Islet precursor cell (in vitro differentiated cells): ENCODE data around the gene GPR132.
"Not testable (repeated sequence)": the region's sequence is repeated elsewhere in the genome, so short reads cannot be mapped to it uniquely, and the experiment has no call there.

Source experiments
- DNase-seq: peaks from one replicate; pipeline ENCODE4 v3.0.0-alpha.2; 2018

GPR132 gene

DNA sequence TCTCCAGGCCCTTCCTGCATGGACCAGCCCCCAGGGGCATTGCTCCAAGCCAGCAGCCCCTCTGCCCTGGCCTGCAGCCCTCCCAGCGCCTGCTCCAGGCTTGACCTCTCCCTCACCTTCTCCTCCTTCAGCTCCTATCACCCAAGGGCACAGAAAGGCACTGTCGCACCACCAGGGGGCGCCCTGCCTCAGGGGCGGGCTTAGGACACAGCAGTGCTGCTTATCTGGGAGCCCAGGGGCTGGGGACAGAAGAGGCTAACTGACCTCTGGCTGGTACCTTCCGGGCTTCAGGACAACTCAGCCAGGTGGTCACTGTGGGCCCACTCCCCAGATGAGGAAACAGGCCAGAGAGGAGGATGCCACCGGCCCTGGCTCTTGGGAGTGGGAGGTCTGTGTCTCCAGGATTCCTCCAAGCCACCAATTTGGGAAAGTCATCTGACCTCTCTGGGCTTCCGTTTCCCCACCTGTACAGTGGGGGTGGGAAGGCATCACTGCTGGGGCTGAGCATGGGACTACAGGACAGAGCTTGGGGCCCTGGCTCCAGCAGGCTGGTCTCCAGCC is 25.3 kb upstream of the GPR132 start:
- DNase-seq = peak; percentile 96

DNA sequence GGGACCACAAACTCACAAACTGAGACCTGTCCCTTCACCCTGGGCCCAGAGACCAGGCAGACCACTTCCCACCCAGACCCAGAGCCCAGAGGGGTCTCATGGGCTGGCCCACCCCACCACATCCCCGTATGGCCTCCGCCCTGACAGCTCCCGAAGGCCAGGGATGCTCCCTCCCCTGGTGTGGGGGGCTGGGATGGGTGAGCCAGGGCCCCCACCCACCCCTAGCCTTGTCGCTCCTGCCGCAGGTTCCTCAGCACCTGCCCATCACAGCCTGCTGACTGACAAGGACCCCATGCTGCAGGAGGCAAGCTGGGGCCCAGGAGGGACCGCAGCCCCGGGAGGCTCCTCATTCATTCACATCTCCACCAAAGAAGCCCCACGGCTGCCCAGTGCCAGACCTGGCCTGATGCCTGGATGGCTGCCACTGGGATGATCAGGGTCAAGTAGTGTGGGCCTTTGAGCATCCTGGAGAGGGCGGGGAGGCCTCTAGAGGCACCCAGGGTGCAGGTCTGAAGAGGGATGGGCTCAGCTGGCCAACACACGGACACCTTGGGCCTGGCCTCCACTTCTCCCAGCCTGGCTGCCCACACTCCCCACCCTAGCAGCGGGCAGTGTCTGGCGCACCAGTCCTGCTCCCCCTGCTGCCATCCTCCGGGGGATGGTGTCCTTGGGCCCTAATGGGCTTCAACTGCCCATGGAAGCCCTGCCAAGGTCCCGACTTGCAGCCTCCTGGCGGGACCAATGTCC is 24.7 kb upstream of the GPR132 start:
- no peak for DNase-seq

DNA sequence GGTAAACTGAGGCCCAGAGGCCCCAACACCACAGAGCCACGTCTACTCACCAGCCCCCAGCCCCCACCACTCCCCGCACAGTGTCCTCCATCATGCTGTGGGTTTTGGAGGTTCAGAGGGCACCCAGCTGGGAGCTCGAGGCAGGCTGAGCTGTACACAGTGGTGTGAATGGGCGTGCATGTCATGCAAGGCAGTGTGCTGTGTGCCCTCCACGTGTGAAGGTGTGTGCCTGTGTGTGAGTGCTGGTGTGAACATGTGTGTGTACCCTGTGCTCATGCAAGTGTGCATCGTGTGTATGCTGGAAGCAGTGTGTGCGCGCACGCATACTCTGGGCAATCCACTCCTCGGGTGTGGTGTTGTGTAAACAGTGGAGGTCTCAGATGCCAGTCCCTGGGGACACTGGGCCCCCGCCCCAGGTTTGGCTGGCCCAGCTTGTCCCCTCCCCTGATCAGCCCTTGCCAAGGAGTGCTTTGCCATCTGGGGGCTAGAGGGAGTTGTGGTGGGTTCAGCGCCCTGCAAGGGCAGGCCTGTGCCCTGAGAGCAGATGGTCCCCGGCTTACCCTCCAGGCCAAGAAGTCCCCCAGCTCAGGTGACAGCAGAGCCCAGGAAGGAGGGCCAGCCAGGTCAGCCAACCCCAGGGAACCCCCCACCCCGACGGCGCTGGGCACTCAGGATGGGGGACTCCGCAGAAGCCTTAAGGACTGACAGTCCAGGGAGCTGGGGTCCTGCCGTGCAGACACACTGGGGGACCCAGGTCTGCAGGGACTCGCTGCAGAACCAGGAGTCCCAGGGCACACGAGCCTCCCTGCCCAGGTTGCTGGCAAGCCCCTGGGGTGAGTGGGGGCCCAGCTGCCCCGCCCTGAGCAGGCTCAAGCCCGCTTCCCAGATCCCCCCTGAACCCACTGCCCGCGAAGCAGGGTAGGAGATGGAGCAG is 23.8 kb upstream of the GPR132 start:
- DNase-seq = no peak

DNA sequence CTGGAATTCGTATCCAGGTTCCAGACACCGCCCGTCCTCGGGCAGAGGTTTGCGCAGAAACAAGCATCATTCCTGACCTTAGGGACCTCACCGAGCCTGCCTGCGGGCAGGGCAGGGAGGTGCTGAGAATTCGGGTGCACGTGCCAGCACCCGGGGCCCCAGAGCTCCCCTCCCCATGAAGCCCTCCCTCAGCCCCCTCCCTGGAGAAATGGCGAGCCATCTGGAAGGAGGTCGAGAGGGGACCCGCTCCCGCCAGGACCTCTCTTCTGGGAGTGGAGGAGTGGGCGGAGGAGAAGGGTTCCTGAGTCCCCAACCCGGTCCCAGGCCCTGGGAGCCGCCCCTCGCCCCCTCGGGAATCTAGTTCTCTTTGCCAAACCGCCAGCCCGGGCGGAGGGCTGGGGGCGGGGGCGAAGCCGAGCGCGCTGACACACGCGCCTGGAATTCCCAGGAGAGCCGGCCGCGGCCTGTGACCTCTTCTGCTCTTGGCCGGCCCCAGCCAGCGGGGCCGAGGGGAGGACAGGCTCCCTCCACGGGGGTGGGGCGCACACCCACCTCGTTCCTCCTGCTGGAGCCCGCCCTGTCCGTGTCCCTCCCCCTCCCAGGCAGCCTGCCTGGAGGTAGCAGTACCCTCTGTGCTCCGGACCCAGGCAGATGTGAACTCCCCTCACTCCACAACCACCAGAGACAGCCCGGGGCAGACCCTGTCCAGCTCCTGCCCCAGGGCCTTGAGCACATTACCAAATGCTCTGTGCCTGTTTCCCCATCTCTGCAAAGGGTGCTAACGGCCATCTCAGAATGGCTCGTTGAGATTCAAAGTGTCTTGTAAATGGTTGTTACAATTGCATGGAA is 23.0 kb upstream of the GPR132 start:
- peak; percentile 98 for DNase-seq

DNA sequence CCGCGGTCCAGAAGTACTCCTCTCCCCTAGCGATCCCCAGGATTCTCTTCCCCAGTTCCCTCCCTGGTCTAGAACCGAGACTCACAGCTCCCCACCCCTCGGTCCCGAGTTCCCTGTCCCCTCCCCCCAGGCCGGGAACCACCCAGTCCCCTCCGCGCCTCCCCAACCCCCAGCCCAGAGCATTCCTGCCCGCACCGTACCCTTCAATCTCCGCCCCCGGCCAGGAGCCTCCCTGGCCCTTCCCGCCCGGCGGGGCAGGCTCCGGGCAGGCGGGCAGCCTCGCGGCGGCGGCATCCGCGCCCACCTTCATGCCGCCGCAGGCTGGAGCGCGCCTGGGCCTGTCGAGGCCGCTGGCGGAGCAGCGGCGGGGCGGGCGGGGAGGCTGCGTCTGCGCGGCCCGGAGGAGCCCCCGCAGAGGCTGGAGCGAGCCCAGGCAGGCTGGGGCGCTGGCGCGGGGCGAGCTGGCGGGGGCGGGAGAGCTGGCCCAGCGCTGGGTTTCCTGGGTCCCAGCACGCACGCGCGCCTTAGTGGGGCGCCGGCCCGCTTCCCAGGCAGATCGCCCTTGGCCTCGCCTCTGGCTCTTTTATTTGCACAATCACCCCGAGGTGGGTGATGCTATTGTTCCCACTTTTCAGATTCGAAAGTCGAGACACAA is 22.2 kb upstream of the GPR132 start:
- peak; percentile 86 for DNase-seq

DNA sequence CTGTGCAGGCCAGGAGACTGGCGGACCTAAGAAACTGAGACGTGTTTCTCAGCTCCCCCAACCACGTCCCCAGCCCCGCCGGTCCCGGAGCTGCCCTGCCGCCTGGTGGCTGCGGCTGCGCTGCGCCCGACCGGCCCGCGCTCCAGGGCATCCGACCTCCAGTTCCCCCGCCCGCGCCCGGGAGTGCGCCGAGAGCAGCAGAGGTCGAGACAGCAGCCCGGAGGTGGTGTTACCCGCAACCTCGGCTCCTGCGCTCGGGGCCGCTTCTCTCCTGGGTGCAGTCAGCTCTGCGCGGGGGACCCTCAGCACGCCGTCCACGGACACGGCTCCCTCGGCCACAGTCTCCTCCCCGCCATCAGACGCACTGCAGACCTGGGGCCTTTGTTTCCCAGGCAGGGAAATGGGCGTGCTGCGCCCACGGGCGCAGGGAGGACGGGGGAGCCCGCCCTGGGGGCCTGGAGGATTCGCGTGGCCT is 21.6 kb upstream of the GPR132 start:
- DNase-seq = peak; percentile 97

DNA sequence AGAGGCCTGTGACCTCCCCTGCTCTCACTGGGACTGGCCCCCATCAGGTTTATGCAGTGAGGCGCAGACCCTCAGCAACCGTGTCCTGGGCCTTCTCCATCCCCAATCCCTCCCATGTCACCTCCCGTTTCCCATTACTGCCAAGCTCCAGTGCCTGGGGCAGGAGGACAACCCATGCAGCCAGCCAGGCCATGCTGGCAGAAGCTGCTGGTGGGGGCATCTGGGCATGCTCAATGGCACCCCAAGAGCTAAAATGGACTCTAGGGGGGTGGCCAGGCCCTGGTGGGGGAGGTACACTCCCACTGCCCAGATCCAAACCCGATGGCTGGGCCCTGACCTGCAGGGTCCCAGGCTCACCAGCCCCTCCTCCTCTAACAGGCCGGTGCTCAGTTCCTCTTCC is 20.5 kb upstream of the GPR132 start:
- DNase-seq = no peak

DNA sequence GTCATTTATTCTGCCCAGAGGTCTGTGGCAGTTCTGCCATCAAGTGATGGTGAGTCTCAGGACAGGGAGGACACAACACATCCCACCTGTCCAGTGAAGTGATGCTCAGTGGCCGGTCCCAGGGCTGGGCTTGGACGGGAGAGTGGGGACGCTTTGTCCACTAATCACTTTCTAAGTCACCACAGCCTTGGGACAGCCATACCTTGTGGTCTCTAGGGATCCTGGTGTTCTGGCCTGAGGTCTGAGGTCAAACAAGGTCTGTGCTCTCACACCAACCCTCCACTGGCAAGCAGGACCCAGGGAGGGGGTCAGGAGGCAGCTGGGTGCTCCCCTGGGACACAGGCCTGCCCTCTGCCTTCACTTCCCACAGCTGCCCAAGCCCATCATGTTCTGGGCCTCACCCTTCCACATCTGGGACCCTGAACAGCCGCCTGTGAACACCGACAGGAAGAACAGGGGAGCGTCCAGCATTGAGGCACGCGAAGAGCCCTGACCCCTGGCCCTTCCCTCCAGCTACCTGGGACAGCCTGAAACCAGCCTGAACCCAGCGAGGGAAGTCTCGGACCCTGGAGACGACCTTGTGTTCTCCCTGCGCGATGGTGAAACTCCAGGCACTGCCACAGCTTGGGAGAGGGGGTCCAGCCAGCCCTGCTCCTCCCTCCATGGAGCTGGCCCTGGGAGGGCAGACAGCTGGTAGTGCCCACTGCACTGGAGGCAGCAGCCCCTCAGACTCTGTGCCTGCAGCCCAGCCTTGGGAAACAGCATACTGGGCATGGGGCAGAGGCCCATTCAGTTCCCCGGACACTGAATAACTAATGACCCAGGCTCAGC is 19.7 kb upstream of the GPR132 start:
- no peak for DNase-seq

DNA sequence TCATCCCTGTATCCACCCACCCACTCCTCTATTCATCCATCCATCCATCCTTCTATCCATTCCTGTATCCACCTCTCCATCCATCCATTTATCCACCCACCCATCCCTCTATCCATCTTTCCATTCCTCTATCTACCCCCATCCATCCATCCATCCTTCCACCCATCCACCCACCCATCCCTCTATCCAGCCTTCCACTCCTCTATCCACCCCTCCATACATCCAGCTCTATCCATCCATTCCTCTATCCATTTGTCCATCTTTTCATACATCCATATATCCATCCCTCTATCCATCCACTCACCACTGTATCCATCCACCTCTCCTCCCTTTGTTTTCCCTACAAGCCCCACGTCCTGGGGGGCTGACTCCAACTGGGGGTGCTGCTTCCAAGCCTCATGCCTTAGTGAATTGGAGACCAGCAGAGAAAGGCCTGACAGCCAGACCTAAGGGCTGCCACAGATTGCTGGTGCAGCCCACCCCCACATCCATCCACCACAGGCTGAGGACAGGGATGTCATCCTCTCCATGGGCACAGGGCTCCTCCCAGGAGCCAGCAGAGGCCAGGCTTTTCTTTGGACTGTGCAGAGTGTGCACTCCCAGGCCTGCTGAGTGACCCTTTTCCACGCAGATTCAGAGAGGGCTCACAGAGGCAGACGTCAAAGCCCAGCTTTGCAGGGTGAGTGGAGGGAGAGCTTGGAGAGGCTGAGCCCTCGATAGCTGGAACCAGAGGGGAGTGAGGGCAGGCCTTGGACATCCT is 18.9 kb upstream of the GPR132 start:
- no peak for DNase-seq

DNA sequence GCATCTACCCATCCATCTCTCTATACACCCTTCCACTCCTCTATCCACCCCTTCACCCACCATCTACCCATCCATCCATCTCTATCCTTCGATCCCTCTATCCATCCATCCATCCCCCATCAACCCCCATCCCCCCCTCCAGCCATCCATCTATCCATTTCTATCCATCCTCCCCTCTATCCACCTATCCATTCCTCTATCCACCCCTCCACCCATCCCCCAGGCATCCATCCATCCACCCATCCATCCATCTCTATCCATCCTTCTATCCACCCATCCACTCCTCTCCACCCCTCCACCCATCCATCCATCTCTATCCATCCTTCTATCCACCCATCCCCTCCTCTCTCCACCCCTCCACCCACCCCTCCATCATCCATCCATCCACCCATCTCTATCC is 17.5 kb upstream of the GPR132 start:
- DNase-seq = no peak

DNA sequence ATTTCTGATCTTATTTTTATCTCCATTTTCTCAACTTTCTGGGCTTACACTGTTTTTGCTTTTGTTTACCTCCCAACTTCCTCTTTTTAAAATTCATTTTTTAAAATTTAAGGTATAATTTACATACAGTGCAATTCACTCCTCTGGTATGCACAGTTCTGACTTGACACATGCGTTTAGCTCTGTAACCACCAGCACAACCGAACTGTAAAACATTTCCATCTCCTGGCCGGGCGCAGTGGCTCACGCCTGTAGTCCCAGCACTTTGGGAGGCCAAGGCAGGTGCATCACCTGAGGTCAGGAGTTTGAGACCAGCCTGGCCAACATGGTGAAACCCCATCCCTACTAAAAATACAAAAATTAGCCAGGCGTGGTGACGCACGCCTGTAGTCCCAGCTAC is 16.2 kb upstream of the GPR132 start:
- not testable (repeated sequence) for DNase-seq

DNA sequence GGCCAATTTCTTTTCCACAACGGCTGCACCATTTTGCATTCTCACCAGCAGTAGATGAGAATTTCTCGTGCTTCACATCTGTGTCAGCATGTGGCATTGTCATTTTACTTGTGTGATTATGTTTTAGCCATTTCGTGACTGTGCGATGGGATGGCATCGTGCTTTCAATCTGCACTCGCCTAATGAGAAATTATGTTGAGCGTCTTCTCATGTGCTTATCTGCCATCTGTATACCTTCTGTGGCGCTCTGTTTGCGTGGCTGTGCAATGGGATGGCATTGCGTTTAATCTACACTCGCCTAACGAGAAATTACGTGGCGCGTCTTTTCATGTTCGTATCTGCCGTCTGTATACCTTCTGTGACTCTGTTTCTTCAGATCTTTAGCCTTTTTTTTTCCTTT is 14.9 kb upstream of the GPR132 start:
- no peak for DNase-seq

DNA sequence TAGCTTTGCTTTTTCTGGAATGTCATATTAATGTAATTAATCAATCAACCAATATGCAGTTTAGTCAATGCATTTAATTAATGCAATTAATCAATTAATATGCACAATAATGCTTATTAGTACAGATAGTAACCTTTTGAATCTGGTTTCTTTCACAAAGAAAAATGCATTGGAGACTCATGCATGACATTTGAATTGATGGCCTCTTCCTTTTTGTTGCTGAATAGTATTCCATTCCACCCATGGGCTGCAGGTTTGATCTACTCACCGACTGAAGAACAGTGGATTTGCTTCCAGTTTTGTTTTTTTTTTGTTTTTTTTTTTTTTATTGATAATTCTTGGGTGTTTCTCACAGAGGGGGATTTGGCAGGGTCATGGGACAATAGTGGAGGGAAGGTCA is 13.1 kb upstream of the GPR132 start:
- DNase-seq = no peak

DNA sequence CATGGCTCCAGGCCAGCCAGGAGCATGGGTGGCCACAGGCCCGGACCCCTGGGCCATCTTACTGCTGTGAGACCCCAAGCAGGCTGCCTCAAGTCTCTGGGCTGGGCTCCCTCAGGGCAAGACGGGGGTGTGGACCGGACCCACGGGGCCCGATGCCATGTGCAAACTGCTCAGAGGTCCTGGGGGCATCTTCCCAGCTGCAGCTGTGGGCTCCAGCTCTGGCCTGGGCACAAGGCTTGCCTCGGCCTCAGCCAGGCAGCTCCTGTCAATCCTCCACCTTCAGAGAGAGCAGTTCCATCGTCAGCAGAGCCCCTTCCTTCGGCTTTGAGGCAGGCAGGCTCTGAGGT is 12.4 kb upstream of the GPR132 start:
- DNase-seq = peak; percentile 56

DNA sequence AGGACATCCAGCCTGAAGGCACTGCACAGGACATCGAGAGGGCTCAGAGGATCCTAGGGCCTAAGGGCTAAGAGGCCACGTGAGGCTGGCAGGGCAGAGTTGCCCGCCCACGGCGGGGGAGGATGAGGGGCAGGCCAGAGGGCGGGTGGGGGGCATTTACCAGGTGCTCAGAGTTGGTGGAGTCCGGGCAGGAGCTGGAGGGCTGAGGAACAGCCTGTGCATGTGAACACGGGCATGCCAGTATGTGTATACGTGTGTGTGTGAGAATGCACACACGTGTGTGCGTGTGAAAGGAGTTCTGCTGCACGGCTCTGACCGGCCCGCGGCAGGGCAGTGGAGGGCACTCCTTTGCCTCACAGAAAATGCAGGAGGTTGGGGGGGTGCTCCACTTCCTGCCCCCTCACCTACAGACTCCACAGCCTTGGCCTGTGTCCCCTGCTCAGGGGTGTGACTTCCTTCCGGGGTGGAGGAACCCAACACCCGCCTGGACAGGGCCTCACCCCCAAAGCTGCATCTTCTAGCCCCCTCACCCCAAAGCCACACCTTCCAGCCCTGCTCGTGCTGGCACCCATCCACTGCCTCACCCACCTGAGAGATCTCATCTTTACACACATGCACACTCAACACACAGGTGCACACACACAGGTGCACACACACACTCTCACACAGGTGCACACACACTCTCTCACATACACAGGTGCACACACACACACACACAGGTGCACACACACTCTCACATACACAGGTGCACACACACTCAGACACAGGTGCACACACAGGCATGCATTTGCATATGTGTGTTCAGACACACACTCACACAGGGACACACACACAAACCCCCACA is 11.8 kb upstream of the GPR132 start:
- DNase-seq = no peak

DNA sequence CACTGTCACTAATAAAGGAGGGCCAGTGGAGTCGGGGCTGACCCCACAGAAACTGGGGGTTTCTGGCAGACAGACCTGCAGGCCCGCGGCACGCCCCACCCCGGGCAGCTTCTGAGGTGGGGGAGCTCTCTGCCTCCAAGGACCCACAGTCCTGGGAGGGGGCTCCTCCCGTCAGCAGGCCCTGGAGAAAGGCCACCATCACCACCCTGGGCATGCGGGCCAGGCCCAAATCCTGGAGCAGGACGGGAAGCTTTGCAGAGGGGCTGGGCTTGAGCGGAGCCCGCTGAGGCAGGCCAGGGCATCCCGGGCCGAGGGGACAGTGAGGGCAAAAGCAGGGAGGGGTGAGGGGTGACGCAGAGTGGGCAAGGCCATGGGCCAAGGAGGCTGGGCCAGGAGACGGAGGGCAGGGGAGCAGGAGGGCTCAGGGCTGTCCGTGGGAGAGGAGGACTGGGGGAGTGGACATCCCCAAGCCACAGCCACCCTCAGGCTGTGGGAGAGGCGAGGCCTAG is 11.1 kb upstream of the GPR132 start:
- DNase-seq = peak; percentile 52

DNA sequence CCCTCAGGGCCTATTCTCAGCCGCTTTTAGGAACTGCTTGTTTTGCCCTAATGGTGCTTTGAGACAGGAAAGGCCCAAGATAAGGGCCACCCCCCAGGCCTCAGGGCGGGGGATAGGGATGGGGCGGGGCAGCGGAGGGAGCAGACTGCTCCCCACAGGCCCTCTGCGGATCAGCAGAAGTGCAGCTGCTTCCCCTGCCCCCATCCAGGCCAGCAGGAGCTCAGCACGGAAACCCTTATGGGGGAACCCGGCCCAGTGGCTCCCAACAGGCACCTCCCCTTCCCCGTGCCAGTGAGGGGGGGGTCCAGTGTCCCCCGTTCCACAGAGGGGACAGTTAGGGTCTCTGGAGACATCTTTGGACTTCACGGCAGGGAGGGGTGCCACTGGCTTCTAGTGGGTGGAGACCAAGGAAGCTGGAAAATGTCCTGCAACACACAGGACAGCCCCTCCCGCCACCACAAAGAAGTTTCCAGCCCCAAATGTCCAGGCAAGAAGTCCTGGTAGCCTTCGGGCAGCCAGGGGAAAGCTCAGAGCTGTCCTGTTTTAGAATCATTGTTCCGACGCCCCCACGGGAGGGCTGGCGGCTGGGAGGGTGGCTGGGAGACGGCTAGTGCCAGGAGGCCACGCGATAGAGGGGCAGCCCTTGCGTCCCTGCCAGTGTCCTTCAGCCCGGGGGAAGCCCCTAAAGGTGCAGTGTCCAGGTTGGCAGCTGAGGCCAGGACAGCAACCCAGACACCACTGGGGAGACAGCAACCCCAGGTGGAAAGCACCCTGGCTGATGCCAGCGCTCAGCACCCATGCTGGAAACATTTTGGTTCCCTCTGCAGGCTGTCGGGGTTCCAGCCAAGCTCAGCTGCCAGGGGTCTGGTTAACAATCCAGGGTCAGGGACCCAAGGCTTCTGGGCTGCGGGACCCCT is 10.4 kb upstream of the GPR132 start:
- peak; percentile 86 for DNase-seq

DNA sequence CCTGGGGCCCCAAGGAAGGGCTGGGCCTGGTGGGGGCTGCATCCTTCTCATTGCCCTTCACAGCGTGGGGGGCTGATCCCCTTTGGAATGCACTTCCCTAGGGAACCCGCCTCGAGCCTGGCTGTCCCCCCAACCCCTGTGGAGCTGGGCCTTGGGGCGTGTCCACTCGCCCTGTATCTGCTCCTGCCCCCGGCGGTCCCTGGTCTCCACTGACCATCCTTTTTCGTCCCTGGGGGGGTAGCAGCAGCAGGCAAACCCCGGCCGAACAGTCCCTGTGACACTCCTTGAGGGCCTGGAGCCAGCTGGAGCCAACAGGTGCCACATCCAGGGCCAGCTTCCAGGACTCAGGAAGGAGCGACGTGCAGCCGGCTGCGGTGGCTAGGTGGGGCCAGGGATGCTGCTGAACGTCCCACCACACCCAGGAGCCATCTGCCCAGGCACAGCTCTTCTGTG is 9.4 kb upstream of the GPR132 start:
- DNase-seq = peak; percentile 58
